Measurements from ENCODE around the gene USP13.
"Not testable (repeated sequence)": the region's sequence is repeated elsewhere in the genome, so short reads cannot be mapped to it uniquely, and the experiment has no call there.

The USP13 gene, protein sequence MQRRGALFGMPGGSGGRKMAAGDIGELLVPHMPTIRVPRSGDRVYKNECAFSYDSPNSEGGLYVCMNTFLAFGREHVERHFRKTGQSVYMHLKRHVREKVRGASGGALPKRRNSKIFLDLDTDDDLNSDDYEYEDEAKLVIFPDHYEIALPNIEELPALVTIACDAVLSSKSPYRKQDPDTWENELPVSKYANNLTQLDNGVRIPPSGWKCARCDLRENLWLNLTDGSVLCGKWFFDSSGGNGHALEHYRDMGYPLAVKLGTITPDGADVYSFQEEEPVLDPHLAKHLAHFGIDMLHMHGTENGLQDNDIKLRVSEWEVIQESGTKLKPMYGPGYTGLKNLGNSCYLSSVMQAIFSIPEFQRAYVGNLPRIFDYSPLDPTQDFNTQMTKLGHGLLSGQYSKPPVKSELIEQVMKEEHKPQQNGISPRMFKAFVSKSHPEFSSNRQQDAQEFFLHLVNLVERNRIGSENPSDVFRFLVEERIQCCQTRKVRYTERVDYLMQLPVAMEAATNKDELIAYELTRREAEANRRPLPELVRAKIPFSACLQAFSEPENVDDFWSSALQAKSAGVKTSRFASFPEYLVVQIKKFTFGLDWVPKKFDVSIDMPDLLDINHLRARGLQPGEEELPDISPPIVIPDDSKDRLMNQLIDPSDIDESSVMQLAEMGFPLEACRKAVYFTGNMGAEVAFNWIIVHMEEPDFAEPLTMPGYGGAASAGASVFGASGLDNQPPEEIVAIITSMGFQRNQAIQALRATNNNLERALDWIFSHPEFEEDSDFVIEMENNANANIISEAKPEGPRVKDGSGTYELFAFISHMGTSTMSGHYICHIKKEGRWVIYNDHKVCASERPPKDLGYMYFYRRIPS

DNA sequence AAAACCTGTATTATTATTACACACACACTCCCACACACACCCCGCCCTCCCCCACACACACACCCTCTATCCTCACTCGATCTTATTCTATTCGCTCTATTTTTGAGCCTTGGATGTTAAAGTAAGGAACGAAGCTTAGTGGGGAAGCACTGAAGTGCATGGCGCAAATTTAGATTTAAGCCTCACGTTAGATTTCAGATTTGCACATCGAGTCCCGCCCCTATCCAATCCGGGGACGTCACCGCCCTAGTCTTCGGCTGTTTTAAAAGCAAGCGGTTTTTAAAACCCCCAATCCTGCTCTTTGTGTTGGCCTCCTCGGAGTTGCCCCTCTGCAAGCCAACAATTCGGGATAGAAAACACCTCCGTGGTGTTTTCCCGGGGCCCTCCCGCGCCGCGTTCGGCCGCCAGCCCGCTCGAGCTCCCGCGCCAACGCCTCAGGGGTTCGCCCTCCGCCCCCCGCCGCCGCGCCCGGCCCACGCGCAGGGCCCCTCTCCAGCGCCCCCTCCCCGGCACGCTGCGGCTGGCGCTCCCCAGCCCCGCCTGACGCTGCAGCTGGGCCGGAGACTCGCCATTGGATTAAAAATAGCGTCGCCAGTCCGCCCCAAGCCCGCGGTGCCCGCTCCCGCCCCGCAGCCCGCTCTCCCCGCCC is at the start of gene USP13:
Gene USP13, plus strand, starts transcription at position 594 of the 649 bp plus-strand sequence. CDS start 186 bp downstream, outside the sequence.
- DNase-seq (ENCODE audit: low read depth) = peak; percentile 78

DNA sequence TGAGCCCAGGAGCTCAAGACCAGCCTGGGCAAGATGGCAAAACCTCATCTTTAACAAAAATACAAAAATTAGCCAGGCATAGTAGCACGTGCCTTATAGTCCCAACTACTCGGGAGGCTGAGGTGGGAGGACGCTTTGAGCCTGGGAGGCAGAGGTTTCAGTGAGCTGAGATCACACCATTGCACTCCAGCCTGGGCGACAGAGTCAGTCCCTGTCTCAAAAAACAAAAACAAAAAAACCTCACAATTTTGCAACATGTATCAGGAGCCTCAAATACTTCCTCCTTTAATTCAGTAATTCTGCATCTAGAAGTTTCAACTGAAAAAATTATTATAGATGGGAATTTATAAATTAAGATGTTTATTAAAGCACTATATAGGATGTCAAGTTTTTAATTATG is 49.5 kb upstream of the USP13 start:
- no peak for DNase-seq (ENCODE audit: low read depth)

DNA sequence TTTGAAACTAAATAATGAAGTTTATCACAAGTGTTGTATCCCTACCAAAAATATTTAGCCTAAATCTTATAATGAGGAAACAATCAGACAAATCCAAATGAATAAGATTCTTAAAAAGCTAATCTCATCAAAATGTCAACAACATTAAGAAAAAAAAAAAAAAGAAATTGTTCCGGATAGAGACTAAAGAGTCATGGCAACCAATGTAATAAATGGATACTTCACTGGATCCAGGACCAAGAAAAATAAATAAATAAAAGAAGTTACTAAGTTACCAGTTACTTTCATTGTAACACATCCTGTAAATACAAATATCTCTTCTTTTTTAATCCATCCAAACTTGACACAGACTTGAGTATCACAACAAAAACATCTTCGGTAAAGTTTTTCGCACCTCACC is 49.0 kb upstream of the USP13 start:
- DNase-seq (ENCODE audit: low read depth) = no peak

DNA sequence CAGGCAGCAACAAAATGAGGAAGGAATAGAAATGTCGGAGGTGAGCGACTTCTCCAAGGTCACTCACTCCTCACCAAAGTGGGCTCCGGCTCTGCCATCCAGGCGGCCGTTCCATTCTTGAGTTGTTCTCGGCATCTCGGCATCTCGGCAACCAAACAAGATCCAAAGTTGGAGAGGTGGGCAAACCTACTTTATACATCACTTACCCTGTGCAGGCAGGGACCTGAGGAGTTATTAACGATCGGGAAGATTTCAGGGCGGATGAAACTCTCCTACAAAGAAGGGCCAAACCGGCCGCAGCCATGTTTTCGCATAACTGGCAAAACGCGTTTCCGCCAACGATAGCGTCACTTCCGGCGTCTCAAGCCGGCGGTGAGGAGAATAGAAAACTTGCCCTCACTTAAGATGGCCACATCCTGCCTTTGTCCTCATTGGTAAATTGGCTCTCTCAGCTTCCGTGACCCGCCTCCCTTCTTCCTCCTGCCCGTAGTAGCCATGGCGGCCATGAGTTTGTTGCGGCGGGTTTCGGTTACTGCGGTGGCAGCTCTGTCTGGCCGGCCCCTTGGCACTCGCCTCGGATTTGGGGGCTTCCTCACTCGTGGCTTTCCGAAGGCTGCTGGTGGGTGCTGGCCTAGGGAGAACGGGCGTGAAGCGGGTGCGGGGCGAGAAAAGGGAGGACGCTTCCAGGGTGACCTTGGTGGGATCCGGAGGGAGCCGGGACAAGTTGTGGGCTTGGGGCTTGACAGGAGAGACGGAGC is 48.3 kb upstream of the USP13 start, which contains the start of the genes MRPL47 and NDUFB5:
Gene MRPL47, minus strand, starts transcription at position 318 of the 758 bp plus-strand sequence. Its CDS starts 14 bp downstream, at position 304.
Gene NDUFB5, plus strand, starts transcription at position 474 of the 758 bp plus-strand sequence. Its CDS starts 22 bp downstream, at position 496.
- peak; percentile 94 for DNase-seq (ENCODE audit: low read depth)

DNA sequence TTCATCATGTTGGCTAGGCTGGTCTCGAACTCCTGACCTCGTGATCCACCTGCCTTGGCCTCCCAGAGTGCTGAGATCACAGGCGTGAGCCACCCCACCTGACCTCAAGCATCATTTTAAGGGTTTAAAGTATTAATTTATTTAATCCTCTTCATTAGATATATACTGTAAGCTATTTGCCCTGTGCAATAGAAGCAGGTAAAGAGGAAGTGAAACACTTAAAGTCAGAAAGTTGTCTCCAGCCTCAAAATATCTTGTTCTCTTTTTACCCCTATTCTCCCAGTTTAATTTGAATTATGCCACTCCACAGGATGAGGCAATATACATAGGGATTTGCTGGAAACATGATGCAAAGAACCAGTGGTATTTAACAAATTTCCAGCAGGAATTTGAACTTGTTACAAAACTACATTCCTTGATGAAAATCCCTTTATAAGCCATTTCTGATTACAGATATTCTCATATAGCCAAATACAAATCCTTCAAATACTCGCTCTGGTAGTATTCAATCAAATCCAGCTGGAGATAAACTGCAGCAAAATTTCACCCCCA is 46.2 kb upstream of the USP13 start:
- DNase-seq (ENCODE audit: low read depth) = no peak

DNA sequence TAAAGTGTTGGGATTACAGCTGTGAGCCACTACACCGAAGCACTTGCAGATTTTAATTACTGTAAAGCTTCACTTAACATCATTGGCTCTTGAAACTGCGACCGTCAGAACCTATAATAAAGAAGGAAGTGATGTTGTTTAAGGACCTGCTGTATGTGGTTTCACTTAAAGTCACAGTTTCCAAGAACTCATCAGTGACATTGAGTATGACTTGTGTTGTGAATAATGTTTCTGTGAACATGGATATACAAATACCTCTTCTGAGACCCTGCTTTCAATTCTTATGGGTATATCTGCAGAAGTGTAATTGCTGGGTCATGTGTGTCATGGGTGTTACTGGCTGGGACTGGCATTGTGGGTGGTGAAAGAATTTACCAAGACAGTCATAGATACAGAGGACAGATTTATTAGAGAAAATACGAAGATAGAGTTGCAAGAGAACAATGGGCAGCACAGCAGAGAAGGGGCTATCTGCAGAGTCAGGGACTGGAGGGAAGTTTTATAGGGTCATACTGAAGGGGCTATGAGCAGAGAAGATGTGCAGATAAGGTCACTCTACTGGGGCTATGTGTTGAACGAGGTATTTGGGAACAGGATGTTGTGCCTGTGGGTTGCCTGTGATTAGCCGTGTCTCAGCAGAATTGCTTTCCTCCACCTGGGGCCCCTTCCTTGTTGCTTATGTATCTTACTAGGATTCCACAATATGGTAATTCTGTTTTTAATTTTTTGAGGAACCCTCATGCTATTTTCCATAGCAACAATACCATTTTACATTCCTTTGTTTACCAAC is 43.7 kb upstream of the USP13 start:
- DNase-seq (ENCODE audit: low read depth) = no peak

DNA sequence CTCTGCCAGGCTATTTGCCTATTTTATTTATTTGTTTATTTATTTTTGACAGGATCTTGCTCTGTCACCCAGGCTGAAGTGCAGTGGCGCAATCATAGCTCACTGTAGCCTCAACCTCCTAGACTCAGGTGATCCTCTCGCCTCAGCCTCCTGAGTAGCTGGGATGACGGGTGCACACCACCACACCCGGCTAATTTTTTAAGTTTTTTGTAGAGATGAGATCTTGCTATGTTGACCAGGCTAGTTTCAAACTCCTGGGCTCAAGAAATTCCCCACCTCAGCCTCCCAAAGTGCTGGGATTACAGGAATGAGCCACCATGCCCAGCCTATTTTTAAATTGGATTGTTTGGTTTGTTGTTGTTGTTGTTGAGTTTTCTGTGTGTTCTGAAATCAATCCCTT is 42.8 kb upstream of the USP13 start:
- DNase-seq (ENCODE audit: low read depth) = no peak

DNA sequence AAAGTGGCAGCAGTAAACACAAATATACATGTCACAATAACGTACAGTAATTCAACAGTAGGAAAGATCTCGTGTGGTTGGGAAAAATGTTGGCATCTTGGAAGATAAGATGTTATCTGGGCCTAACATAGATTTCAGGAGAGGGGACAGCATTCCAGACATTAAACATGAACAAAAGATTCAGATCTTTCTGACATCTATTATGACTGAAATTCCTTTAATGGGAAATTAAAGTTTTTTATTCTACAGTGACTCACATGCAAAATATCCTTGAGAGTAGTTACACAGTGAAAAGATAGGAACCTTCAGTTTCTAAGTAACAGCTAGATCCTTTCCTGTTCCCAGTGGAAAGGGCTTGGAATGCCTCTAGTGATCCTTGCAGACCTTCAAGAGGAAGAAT is 39.0 kb upstream of the USP13 start:
- no peak for DNase-seq (ENCODE audit: low read depth)

DNA sequence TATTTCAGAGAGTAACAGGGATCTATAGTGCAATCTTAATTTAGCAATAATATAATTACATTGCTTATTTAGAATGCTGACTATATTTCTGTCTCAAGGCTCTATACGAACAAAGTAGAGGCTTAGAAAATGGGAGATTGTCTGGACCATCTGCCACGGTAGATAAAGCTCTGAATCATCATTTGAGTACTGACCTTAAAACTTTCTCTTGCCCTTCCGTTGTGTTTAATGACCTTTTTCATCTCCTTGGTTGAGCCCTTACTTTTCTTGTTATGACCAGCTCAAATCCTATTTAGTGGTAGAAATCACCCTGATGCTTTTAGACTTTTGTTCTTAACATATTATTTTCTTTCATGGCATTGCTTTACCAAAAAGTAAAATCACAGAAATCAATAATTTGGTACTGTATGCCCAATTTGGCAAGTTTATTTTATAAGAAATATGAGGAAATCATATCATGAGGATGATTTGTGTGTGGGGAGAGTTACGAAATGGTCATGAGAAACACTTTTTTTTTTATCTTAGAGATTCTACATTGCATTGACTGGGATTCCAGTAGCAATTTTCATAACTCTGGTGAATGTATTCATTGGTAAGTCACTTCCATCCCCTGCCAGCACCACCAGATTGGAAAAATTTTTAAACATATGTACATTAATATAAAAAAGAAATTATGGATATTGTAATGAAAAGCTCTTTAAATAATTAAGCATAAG is 37.2 kb upstream of the USP13 start:
- DNase-seq (ENCODE audit: low read depth) = no peak

DNA sequence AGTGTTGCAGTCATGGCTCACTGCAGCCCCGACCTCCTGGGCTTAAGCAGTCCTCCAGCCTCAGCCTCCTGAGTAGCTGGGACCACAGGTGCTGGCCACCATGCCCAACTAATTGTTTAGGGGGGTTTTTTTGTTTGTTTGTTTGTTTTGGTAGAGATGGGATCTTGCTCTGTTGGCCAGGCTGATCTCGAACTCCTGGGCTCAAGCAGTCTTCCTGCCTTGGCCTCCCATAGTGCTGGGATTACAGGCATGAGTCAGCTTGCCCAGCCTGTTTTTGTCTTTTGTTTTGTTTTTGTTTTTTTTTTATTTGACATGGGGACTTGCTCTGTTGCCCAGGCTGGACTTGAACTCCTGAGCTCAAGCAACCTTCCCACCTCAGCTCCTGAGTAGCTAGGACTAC is 30.8 kb upstream of the USP13 start:
- DNase-seq (ENCODE audit: low read depth) = no peak

DNA sequence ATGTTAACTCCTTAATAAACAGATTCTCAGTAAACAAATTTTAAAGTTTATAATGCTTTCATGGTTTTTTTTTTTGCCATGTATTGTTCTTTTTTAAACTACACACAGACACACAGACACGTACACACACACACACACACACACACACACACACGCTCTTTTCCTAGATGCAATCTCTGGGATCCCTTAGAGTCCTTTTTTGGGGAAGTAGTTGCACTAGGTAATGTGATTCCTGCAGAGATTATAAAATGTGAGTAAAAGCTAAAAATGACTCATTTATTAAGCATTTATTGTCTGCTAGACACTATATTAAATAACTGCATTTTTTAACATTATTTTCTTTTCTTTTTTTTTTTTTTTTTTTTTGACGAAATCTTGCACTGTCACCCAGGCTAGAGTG is 28.4 kb upstream of the USP13 start:
- no peak for DNase-seq (ENCODE audit: low read depth)

DNA sequence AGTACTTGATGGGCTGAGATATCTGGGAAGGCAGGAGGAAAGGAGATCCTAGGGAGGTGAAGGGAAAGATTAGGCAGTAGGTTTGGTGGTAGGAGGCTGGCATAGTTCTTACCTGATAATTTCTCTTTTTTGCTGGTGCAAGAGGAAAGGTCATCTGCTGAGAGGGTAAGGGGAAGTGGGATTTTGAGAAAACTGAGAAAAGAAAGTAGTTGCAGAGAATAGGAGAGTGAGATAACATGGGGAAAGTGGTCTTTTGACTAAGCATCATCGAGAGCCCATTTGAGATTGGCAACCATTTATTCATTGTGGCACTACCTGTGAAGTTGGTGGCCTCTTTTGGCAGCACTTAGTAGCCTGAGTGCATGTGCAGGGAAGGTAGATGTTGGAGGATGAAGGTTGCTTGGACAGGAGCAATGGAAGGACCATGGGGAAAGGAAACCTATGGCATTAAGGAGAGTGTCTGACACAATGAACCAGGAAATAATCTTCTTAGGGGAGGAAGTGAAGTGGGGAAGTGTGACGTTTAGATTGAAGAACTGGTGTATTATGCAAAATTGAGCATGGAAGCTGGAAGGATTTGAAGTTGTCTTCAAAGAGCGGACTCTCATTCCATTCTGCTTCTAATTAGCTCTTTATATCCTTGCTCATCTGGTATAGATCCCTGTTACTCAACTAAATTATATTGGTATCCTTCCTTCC is 21.9 kb upstream of the USP13 start:
- DNase-seq (ENCODE audit: low read depth) = no peak

DNA sequence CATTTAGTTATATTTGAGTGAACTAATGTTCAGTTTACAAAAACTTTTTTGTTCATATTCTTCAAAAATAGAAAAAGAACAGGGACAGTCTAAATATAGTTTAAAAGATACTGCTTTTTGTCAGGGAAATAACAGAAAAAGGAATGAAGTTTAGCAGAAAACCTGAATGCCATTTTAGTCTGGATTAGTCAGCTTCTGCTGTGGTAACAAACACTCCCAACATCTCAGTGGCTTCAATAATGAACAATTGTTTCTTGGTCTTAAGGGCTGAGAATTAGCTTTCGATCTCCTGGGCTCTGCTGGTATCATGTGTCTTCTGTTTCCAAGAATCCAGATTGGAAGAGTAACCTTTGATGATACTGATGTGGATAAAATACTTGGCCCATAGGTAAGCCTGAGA is 12.4 kb upstream of the USP13 start:
- no peak for DNase-seq (ENCODE audit: low read depth)

DNA sequence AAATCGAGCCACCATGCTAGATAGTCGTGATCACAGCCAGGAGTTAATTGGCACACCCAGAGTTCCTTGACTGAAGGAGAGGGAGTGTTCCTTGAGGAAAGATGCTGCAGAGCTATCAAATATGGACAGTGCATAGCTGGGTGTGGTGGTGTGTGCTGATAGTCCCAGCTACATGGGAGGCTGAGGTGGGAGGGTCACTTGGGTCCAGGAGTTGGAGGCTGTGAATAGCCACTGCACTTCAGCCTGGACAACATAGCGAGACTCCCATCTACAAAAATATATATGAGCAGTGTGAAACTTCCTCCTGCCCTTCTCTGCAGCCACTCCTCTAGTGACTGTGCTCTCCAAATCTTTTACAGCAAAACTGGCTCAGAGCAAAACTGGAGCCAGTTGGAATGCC is 10.0 kb upstream of the USP13 start:
- DNase-seq (ENCODE audit: low read depth) = no peak

DNA sequence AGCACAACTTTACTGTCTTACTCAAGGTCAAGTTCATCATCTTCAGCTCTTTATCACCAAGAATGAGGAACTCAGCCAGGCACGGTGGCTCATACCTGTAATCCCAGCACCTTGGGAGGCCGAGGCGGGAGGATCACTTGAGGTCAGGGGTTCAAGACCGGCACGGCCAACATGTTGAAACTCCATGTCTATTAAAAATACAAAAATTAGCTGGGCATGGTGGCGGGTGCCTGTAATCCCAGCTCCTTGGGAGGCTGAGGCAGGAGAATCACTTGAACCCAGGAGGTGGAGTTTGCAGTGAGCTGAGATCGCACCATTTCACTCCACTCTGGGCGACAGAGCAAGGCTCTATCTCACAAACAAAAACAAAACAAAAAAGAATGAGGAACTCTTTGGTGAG is 9.0 kb upstream of the USP13 start:
- not testable (repeated sequence) for DNase-seq (ENCODE audit: low read depth)

DNA sequence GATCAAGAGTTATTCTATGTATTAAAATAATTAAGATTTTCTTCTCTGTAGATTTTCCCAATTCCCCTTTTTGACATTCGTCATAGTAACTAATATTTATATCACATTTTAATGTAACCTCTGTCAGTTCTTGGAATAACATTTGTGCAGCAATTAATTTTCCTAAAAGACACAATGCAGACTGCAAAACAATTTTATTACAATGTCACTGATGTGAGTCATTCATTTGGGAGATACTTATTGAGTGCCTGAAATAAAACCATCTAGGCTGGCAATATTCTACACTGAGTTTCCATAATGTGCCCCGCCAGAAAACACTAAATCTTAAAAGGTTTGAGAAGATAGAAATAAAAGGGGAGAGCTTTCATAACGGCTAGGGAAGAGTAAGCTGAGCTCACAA is 6.7 kb upstream of the USP13 start:
- no peak for DNase-seq (ENCODE audit: low read depth)

DNA sequence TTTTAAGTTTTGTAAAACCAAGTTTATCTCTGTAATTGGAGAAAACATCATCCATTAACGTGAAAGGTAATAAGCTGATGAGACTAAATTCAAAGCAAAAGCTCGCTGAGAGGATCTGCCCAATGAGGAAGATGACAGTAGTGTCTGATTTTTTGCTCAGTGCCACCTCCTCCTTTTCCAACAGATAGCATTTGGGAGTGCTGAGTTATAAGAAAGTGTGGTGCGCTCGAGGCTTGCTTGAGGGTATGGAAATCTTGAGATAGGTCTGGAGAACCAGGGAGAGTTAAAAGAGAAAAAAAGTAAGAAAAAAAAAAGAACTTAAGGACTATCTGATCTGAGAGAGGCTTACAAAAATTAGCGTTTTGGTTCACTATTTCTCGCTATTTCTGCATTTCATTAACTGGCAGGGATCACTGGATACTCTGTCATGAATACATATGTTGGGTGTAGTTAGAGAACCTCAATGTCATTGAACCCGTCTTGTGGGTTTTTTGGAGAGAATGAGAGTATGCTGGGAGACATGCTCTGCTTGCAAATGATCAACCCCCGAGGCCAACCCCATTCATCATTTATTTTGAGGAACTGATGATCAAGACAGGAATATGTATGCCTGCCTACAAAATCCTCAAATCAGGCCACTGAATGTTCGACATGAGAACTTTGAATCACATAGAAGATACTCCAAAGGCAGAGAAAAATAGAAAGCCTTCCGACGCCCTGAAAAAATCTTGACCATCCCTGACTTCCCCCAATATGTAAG is 973 bp upstream of the USP13 start:
- no peak for DNase-seq (ENCODE audit: low read depth)

DNA sequence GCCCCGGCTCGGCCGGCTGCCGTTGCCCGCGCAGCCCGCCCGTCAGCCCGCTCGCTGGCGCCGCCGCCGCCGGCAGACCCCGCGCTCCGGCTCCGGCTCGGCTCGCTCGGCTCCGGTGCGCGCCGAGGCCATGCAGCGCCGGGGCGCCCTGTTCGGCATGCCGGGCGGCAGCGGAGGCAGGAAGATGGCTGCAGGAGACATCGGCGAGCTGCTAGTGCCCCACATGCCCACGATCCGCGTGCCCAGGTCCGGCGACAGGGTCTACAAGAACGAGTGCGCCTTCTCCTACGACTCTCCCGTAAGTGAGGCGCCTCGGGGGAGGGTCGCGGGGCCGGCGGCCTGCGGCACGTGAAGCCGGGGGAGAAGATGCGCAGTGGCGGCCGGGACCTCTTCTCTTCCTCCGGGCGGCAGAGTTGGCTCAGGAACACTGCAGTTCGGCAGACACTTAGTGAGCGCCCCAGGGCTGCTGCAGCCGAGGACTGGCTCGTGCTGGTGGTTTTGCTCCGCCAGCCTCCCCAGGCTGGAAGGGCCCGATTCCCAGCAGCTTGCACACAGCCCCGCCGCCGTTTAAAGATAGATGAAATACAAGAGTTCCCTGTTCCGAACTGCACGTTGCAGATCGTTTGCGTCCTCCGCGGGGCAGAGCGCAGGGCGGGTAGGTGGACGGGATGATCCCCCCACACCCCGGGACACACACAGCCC is 407 bp downstream of the USP13 start:
- peak; percentile 63 for DNase-seq (ENCODE audit: low read depth)

Data from fibroblast of the conjunctiva (primary cell).